HG03135 (cell line): Measurements from ENCODE around the gene ZNF384.
"Not testable (repeated sequence)": the region's sequence is repeated elsewhere in the genome, so short reads cannot be mapped to it uniquely, and the experiment has no call there.

Experiments
- ATAC-seq: cut with Tn5 transposase; IDR thresholded peaks from one replicate; pipeline ENCODE4 v1.9.1; 2021; ENCODE audit warnings: mild to moderate bottlenecking, moderate library complexity; ENCODE audit not compliant: unreplicated experiment

ZNF384 gene

DNA sequence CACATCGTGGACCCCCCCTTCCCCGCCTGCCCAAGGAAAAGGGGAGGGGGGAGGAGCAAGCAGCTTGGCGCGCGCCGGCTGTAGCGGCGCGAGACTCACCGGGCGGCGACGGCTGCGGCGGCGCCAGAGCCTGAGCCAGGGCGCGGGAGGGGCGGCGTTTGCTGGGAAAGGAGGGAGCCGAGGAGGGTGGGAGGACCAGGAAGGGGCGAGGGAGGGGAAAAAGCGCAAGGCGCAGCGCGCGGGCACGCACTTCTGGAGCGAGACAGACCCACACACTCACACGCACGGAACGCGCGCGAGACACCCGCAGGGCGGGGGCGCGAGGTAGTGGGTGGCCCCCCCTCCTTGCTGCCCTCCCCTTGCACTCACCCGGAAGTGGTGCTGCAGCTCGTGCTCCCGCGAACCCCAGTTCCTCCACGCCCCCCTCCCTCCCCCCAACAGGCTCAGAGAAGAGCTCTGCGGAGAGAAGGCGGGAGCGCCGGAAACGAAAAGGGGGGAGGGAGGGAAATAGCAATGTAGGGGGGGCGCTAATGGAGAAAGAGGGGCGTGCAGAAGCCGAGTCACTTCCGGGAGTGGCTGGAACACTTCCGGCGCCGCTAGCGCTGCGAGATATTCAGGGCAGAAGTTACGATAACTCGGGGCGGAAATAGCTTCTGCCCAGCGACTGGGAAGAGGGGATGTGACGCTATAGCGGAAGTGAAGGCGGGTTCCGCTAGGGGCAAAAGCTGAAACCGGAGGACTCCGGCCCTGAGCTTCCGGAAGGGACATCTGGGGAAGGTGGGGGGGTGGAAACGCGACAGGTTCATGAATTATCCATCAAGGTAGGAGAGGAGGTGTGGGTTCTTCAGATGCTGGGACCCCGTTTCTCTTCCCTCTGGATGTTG, at the start of gene ZNF384:
Gene ZNF384 (minus strand): TSS at position 377 of the 884 bp plus-strand sequence. CDS start 9,855 bp downstream, outside the sequence.
- peak; percentile 73 for ATAC-seq

DNA sequence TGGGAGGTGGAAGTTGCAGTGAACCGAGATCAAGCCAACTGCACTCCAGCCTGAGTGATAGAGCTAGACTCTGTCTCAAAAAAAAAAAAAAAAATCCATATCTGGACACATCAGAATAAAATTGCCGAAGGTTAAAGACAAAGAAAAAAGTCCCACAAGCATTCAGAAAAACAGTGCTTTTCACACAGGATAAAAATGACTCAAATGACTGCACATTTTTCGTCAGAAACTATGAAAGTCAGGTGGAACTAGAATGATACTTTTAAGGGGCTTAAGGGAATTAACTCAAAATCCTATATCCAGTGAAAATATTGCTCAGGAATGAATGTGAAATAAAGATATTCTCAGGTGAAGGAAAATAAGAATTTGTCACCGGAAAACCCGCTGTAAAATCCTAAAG, 47.6 kb upstream of the ZNF384 start:
- no peak for ATAC-seq

DNA sequence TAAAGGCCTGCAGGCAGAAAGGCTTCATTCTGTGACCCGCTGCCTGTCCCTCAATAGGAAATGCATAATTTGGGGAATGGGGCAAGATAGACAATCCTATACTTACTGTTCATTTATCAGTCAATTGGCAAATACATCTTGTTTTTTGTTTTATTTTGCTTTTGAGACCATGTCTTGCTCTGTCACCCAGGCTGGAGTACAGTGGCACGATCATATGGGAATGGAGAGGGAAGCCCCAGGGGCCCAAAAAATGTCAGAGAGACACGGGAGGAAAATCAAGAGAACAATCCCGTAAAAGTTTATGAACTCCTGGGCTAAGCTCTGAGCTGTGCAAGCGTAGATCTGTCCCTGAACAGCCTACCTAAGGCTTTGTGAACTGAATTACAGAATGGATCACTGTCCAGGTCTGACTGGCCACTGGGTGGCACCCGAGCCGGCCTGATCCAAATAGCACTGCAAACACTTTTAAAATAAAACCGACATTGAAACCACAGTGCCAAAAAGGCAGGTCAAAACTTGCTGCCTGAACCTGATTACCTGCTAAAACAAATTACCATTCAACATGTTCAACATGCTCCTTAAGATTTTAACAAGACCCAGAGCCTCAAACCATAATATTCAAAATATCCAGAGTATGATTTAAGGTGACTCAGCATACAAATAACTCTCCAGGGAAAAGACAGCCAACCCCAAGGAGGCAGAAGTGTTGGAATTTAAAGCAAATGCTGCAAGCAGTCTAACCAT, 46.4 kb upstream of the ZNF384 start:
- no peak for ATAC-seq

DNA sequence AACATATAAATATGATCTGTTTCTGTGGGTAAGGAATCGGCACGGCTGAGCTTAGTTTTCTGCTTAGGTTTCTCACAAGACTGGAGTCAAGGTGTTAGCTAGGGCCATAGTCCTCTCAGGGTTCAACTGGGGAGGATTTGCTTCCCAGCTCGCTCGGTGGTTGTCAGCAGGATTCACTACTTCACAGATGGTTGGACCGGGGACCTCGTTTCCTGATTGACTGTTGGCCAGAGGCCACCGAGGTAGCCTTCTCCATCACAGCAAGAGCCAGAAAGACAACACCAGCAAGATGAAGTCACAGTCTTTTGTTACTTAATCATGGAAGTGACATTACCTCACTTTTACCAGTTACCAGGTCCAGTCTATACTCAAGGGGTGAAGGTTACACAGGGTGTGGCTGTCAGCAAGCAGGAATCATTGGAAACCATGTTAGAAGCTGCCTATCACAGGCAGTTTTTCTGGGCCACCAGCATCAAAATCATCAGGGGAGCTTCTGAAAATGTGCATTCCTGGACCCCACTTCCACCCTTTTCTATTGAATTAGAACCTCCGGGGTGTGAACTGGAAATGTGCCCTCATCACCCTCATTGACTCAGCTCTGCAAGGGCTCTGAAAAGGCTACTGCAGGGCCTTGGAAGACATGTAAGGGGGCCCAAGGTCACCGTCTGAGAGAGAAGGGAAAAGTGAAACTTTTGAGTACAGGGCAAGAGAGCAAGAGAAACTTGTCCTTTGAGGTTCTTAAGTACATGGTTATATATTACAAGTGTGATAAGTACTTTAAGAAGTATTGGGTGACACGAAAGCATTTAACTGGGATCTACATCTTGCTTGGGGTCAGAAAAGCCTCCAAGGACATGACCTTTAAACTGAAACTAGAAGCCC, 45.6 kb upstream of the ZNF384 start:
- ATAC-seq = no peak

DNA sequence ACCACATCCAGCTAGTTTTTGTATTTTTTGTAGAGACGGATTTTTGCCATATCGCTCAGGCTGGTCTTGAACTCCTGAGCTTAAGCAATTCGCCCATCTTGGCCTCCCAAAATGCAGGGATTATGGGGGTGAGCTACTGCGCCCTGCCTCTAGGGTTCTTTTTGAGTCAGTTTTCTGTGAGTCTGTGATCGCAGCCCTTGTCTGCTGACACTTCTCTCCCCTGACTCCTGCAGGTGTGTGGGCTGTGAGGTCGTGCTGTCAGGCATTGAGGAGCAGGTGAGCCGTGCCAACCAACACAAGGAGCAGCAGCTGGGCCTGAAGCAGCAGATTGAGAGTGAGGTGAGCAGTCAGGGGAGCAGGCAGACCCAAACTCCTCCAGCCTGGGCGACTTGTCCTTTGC, 41.0 kb upstream of the ZNF384 start:
- ATAC-seq = no peak

DNA sequence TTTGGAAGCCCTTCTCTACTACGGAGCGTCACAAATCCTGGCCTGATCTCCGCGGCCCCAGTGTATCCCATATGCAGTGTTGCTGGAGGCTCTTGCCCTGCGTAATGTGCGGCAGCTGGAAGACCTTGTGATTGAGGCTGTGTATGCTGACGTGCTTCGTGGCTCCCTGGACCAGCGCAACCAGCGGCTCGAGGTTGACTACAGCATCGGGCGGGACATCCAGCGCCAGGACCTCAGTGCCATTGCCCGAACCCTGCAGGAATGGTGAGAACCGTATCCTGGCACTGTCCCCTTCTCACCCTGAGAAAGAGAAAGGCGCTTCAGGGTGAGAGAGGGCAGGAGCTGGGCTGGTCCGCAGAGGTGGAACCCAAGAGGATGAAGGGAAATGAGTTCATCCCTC, 40.0 kb upstream of the ZNF384 start:
- no peak for ATAC-seq

DNA sequence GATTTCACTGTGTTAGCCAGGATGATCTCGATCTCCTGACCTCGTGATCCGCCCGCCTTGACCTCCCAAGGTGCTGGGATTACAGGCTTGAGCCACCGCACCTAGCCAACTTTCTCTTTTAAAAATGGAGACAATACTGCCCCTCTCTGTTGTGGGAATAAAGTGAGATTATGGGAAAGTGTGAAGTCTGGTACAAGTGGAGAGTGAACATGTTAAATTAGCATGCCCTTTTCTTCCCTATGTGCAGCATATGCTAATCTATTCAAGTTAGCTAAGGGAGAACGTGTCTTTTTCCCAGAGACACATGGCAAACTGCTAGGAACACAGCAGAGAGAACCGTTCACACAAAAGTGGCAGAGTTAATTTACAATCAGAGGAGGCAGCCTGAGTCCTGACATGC, 36.2 kb upstream of the ZNF384 start:
- no peak for ATAC-seq

DNA sequence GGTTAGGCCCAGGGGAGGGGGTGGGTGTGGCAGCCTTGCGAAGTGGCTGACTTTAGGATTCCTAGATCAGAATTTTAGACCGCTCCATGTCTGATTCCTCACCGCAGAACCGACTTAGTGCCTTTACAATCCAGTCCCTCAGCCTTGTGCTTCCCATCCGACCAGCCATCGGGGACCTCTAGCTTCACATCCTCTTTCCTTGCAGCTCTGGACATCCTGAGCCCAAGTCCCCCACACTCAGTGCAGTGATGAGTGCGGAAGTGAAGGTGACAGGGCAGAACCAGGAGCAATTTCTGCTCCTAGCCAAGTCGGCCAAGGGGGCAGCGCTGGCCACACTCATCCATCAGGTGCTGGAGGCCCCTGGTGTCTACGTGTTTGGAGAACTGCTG, 35.2 kb upstream of the ZNF384 start:
- ATAC-seq = peak; percentile 20

DNA sequence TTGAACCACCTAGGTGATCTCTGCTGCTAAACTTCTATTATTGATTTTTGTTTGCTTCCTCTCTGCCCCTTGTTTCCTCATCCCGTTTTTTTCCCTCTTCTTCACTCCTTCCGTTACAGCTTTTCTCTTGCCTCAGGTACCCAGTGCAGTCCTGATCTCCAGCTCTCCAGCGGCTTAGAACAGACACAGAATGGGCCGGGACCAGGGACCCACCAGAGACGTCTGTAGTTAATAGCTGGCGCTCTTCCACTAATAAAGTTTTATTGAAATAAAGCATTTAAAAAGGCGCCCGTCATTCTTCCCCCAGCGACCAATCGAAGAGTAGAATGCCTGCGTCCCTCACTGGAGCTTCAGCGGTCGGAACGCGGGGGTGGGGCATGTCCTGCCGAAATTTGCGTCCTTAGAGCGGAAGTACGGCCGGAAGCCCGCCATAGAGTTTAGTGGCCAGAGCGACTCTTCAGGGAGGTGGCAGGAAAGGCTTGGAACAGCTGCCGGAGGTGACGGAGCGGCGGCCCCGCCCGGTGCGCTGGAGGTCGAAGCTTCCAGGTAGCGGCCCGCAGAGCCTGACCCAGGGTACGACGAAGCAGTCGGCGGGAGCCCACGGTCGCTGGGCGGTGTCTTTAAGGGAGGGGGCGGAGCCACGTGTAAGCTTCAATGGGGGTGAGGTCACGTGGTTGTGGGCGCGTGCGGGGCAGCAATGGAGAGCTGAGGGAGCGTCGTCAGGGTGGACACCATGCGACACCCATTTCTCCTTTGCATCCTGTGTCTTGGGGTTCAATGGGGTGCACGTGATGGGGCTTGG, 34.6 kb upstream of the ZNF384 start, which contains the start of gene COPS7A:
Gene COPS7A (plus strand): TSS at position 440 of the 802 bp plus-strand sequence. CDS start 611 bp downstream, outside the sequence.
- ATAC-seq = peak; percentile 94

DNA sequence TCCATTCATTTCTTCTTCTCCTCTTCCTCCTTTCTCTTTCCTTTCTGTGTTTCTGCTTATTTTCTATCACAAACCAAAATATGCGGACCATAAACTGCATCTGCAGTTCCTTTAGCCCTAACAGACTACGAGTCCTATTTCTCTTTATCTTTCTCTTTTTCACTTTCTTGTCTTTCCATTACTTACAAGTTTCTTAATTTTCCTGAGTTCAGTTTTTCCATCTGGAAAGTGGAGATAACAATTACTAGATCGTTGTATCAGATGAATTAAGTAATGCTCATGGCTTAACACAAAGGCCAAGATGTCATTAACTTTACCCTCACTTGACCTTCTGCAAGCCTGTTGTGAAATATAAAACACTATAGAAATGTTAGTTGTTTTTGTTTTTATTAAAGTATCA, 33.7 kb upstream of the ZNF384 start:
- ATAC-seq = no peak

DNA sequence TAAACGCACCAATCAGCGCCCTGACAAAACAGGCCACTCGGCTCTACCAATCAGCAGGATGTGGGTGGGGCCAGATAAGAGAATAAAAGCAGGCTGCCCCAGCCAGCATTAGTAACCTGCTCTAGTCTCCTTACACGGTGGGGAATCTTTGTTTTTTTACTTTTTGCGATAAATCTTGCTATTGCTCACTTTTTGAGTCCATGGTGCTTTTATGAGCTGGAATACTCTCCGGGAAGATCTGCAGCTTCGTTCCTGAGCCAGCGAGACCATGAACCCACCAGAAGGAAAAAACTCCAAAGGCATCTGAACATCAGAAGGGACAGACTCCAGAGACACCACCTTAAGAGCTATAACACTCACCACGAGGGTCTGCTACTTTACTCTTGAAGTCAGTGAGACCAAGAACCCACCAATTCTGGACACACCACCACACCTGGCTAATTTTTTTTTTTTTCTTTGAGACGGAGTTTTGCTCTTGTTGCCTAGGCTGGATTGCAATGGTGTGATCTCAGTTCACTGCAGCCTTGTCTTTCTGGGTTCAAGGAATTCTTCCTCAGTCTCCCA, 27.8 kb upstream of the ZNF384 start:
- ATAC-seq = no peak

DNA sequence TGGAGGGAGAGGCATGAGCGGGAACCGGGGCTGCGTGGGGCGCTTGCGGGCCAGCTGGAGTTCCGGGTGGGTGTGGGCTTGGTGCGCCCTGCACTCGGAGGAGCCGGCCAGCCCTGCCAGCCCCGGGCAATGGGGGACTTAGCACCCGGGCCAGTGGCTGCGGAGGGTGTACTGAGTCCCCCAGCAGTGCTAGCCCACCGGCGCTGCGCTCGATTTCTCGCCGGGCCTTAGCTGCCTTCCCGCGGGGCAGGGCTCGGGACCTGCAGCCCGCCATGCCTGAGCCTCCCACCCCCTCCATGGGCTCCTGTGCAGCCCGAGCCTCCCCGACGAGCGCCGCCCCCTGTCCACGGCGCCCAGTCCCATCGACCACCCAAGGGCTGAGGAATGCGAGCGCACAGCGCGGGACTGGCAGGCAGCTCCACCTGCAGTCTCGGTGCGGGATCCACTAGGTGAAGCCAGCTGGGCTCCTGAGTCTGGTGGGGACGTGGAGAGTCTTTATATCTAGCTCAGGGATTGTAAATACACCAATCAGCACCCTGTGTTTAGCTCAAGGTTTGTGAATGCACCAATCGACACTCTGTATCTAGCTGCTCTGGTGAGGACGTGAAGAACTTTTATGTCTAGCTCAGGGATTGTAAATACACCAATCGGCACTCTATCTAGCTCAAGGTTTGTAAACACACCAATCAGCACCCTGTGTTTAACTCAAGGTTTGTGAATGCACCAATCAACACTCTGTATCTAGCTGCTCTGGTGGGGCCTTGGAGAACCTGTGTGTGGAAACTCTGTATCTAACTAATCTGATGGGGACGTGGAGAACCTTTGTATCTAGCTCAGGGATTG, 27.1 kb upstream of the ZNF384 start:
- not testable (repeated sequence) for ATAC-seq

DNA sequence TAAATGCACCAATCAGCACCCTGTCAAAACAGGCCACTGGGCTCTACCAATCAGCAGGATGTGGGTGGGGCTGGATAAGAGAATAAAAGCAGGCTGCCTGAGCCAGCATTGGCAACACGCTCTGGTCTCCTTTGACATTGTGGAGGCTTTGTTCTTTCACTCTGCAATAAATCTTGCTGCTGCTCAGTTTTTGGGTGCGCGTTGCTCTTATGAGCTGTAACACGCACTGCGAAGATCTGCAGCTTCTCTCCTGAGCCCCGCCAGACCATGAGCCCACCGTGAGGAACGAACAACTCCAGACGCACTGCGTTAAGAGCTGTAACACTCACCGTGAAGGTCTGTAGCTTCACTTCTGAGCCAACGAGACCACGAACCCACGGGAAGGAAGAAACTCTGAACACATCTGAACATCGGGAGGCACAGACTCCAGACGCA, 19.8 kb upstream of the ZNF384 start:
- no peak for ATAC-seq

DNA sequence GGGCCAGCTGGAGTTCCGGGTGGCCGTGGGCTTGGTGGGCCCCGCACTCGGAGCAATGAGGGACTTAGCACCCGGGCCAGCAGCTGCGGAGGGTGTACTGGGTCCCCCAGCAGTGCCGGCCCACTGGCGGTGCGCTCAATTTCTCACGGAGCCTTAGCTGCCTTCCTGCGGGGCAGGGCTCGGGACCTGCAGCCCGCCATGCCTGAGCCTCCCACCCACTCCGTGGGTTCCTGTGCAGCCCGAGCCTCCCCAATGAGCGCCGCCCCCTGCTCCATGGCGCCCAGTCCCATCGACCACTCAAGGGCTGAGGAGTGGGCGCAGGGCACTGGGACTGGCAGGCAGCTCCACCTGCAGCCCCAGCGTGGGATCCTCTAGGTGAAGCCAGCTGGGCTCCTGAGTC, 19.2 kb upstream of the ZNF384 start:
- not testable (repeated sequence) for ATAC-seq

DNA sequence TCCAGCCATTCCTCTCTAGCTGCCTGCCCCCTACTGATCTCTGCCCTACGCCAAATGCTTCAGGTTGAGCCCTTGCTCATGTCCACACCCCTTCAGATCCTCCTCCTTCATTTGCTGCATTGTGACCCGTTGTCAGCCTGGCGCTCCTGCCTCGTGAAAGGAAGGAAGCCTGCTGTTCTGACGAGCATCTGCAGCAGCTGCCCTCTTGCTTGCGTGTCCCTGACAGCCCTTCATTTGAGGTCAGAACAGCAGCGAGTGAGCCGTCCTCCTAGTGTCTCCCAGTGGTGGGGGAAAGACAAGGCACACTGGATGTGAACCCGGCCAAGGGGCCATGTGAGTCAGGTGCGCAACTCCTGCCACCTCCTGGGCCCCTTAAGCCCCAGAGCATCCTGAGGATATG, 14.5 kb upstream of the ZNF384 start:
- no peak for ATAC-seq

DNA sequence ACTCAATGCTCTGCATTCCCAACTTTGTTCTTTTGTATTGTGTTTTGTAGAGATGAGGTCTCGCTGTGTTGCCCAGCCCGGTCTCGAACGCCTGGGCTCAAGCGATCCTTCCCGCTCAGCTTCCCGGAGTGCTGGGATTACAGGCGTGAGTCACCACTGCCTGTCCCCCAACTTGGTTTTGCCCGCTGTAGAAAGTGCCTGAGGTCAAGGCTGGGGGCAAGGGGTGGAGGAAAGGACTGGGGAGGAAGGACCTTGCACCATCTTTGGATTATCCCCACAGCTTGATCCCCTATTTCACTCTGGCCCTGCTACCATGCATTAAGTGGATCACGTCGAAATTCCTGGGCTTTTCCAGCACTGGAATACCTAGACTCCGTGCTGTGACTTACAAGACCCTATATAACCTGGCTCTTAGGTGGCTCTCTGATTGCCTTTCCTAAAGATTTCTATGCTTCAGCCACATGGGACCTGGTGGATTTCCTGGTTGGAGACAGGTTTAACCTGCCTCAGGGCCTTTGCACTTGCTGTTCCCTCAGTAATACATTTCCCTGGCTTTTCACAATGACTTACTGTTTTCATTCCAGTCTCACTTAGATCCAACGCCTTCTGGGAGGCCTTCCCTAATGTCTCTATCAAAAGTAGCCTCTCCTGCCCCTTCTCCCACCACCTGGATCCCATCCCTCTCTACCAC, 12.0 kb upstream of the ZNF384 start:
- ATAC-seq = no peak

DNA sequence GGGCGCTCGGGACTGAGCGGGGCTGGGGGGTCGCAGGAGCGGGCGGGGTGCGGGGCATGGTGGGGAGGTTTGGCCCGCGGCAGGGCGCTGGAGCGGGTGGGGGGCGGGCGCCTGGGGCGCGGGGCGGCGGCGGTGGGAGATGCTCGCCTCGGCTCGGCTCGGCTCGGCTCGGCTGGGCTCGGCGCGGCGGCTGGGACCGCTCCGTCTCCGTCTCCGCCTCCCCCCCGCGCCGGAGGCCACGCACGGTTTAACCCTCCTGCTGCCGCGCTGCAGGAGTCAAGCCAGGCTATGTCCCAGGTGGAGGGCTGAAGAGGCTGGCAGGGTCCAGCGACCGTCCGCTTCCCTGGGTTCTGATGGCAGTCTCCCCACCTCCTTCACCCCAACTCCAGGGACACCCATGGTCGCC, 11.5 kb upstream of the ZNF384 start, which contains the start of gene PIANP:
Gene PIANP (minus strand): TSS at position 170 of the 406 bp plus-strand sequence. CDS start 2,754 bp downstream, outside the sequence.
- no peak for ATAC-seq

DNA sequence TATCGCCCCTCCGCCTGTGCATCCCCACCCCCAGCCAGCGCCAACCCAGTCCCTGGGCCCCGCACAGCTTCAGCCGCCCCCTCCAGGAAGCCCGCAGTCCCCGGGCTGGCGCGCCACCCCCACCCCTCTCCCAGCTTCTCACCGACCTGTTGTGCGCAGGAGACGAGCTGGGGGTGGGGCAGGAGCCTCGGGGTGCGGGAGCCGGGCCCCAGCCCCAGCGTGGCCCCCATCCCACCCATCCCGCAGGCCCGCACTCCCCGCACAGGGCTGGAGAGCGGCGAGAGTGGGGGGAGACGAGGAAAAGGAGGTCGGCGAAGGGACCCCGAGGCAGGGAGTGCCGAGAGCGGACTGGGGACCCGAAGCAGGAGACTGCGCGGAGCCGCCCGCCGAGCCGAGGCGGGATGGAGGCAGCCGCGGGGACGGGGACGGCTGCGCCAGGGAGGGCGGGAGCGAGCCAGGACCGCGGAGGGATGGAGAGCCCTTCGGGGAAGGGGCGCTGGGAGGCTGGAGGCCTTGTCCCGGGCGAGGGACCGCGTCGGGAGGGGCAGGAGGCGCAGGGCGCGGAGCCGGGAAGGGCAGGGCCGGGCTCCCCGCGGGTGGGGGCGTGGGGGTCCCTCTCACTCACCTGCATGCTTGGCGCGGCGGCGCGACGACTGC, 10.9 kb upstream of the ZNF384 start:
- ATAC-seq = no peak
